GM19238 (cell line): ENCODE measurements around the gene ZNF79.
A peak's percentile ranks its signal among the peaks of the same experiment; 100 is the strongest.

Source experiments
- DNase-seq: peaks from one replicate; pipeline ENCODE4 v3.0.0; 2011; ENCODE audit warnings: low spot score; ENCODE audit not compliant: insufficient read length

The ZNF79 gene

GRCh38 chr9:127398275-127398647, 25.9 kb upstream of the ZNF79 start:
- no peak for DNase-seq

GRCh38 chr9:127398715-127399400, 25.3 kb upstream of the ZNF79 start:
- no peak for DNase-seq

- no peak for DNase-seq
Observed at GRCh38 chr9:127399736-127400269, 24.4 kb upstream of the ZNF79 start.

GRCh38 chr9:127402401-127403090, 21.6 kb upstream of the ZNF79 start:
- DNase-seq = no peak

GRCh38 chr9:127403507-127404192, 20.5 kb upstream of the ZNF79 start:
- no peak for DNase-seq

- DNase-seq = no peak
Observed at GRCh38 chr9:127404631-127405030, 19.6 kb upstream of the ZNF79 start.

GRCh38 chr9:127405344-127406125, 18.6 kb upstream of the ZNF79 start:
- DNase-seq = no peak

- no peak for DNase-seq
Observed at GRCh38 chr9:127406799-127407491, 17.2 kb upstream of the ZNF79 start.

GRCh38 chr9:127407492-127407843, 16.7 kb upstream of the ZNF79 start:
- DNase-seq = no peak

GRCh38 chr9:127411122-127411521, 13.1 kb upstream of the ZNF79 start:
- DNase-seq = no peak

- no peak for DNase-seq
Observed at GRCh38 chr9:127415141-127415540, 9.0 kb upstream of the ZNF79 start.

- DNase-seq = no peak
Observed at GRCh38 chr9:127415657-127416056, 8.5 kb upstream of the ZNF79 start.

- DNase-seq = no peak
Observed at GRCh38 chr9:127417131-127418036, 6.8 kb upstream of the ZNF79 start.

- peak; percentile 37 for DNase-seq
Observed at GRCh38 chr9:127418037-127418471, 6.1 kb upstream of the ZNF79 start.

- no peak for DNase-seq
Observed at GRCh38 chr9:127419348-127419747, 4.8 kb upstream of the ZNF79 start.

GRCh38 chr9:127421057-127421456, 3.1 kb upstream of the ZNF79 start:
- DNase-seq = no peak

- DNase-seq = no peak
Observed at GRCh38 chr9:127422133-127422782, 1.9 kb upstream of the ZNF79 start.

- no peak for DNase-seq
Observed at GRCh38 chr9:127422787-127423186, 1.4 kb upstream of the ZNF79 start.

- DNase-seq = no peak
Observed at GRCh38 chr9:127423476-127423933, 677 bp upstream of the ZNF79 start.
